A549 (cell line): ENCODE measurements around the gene ZBTB16.

Experiments used
- CEBPB ChIP-seq, 2 experiments: fragments of >200 bp in 1 of 2; sonication (Bioruptor Twin) in 1 of 2; formaldehyde crosslinking in 1 of 2; IDR thresholded peaks; 2 replicates each; pipeline ENCODE4 v1.6.1; 2012 to 2016
- EP300 ChIP-seq, 2 experiments: fragments of >200 bp; sonication (Bioruptor Twin); formaldehyde crosslinking; IDR thresholded peaks; 2 replicates in 1 of 2; 3 replicates in 1 of 2; pipeline ENCODE4 v1.6.1; 2016 to 2017
- MAX ChIP-seq: IDR thresholded peaks from 2 replicates; pipeline ENCODE4 v1.6.1; 2012
- POLR2A ChIP-seq: IDR thresholded peaks from 2 replicates; pipeline ENCODE4 v1.6.1; 2012; ENCODE audit warnings: mild to moderate bottlenecking, low read length
- POLR2AphosphoS2 ChIP-seq: conservative IDR thresholded peaks from 2 replicates; pipeline ENCODE4 v1.6.1; 2012; ENCODE audit warnings: low read length, improper control_type of control experiment, inconsistent platforms
- RNF2 ChIP-seq: fragments of 200-600 bp; sonication (generic); IDR thresholded peaks from 2 replicates; pipeline ENCODE4 v1.6.1; 2016; ENCODE audit warnings: low read depth, mild to moderate bottlenecking, antibody characterized with exemption, moderate library complexity, borderline replicate concordance
- TF ChIP-seq, protein P1 (sequence below): fragments of >200 bp; sonication (Bioruptor Twin); formaldehyde crosslinking; IDR thresholded peaks from 3 replicates; pipeline ENCODE4 v1.5.1; 2016
- TF ChIP-seq, protein P2 (sequence below): fragments of 250-450 bp; sonication (Bioruptor Pico); IDR thresholded peaks from 2 replicates; pipeline ENCODE4 v1.5.0; 2021; ENCODE audit warnings: mild to moderate bottlenecking, moderate library complexity, borderline replicate concordance

- TF ChIP-seq POLR2A (no peak), RNF2 (no peak), POLR2AphosphoS2 (no peak), CEBPB (IDR thresholded peaks at IDR 0.05) (no peak), MAX (no peak), EP300 (IDR thresholded peaks at IDR 0.05) (no peak)
- TF ChIP-seq, protein P1, sequence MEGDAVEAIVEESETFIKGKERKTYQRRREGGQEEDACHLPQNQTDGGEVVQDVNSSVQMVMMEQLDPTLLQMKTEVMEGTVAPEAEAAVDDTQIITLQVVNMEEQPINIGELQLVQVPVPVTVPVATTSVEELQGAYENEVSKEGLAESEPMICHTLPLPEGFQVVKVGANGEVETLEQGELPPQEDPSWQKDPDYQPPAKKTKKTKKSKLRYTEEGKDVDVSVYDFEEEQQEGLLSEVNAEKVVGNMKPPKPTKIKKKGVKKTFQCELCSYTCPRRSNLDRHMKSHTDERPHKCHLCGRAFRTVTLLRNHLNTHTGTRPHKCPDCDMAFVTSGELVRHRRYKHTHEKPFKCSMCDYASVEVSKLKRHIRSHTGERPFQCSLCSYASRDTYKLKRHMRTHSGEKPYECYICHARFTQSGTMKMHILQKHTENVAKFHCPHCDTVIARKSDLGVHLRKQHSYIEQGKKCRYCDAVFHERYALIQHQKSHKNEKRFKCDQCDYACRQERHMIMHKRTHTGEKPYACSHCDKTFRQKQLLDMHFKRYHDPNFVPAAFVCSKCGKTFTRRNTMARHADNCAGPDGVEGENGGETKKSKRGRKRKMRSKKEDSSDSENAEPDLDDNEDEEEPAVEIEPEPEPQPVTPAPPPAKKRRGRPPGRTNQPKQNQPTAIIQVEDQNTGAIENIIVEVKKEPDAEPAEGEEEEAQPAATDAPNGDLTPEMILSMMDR = no peak
- TF ChIP-seq, protein P2, sequence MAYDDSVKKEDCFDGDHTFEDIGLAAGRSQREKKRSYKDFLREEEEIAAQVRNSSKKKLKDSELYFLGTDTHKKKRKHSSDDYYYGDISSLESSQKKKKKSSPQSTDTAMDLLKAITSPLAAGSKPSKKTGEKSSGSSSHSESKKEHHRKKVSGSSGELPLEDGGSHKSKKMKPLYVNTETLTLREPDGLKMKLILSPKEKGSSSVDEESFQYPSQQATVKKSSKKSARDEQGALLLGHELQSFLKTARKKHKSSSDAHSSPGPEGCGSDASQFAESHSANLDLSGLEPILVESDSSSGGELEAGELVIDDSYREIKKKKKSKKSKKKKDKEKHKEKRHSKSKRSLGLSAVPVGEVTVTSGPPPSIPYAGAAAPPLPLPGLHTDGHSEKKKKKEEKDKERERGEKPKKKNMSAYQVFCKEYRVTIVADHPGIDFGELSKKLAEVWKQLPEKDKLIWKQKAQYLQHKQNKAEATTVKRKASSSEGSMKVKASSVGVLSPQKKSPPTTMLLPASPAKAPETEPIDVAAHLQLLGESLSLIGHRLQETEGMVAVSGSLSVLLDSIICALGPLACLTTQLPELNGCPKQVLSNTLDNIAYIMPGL (CRISPR knock-in tag) = no peak
Observed at GRCh38 chr11:114066046-114066648, 6.6 kb downstream of the ZBTB16 start.
